Stomach (tissue), 4 donors: ENCODE results near the gene AUTS2.

ENCODE experiments used
- EP300 ChIP-seq: sonication (generic); formaldehyde crosslinking; IDR thresholded peaks from one replicate; pipeline ENCODE4 v1.6.1; 2017; ENCODE audit warnings: antibody characterized with exemption
- POLR2A ChIP-seq, 4 donors: fragments of 450-650 bp; IDR thresholded peaks; one replicate each; pipeline ENCODE4 v1.6.1; 2016; ENCODE audit warnings: antibody characterized with exemption in 4 of 4, control low read depth in 2 of 4, mild to moderate bottlenecking in 1 of 4, moderate library complexity in 1 of 4
- POLR2AphosphoS5 ChIP-seq, 3 donors: sonication (generic); formaldehyde crosslinking; IDR thresholded peaks; one replicate each; pipeline ENCODE4 v1.6.1; 2016; ENCODE audit warnings: antibody characterized with exemption in 3 of 3
- TF ChIP-seq, protein P1 (sequence below), 7 experiments: fragments of 450-650 bp in 4 of 7; fragments of 200-600 bp in 3 of 7; sonication (generic) in 3 of 7; IDR thresholded peaks; one replicate each; pipeline ENCODE4 v1.5.1; 2016 to 2019; ENCODE audit warnings: antibody characterized with exemption in 7 of 7, control low read depth in 2 of 7, mild to moderate bottlenecking in 1 of 7

- TF ChIP-seq, protein P1, sequence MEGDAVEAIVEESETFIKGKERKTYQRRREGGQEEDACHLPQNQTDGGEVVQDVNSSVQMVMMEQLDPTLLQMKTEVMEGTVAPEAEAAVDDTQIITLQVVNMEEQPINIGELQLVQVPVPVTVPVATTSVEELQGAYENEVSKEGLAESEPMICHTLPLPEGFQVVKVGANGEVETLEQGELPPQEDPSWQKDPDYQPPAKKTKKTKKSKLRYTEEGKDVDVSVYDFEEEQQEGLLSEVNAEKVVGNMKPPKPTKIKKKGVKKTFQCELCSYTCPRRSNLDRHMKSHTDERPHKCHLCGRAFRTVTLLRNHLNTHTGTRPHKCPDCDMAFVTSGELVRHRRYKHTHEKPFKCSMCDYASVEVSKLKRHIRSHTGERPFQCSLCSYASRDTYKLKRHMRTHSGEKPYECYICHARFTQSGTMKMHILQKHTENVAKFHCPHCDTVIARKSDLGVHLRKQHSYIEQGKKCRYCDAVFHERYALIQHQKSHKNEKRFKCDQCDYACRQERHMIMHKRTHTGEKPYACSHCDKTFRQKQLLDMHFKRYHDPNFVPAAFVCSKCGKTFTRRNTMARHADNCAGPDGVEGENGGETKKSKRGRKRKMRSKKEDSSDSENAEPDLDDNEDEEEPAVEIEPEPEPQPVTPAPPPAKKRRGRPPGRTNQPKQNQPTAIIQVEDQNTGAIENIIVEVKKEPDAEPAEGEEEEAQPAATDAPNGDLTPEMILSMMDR (IDR thresholded peaks at IDR 0.05), result no peak
- TF ChIP-seq POLR2AphosphoS5 (IDR thresholded peaks at IDR 0.05) (no peak), EP300 (no peak), POLR2A (IDR thresholded peaks at IDR 0.05) (no peak)
Observed at GRCh38 chr7:69892790-69893189, 294.5 kb downstream of the AUTS2 start.
